Neutrophil (primary cell): ENCODE data around the gene C2orf15.
"Not testable (repeated sequence)": the region's sequence is repeated elsewhere in the genome, so short reads cannot be mapped to it uniquely, and the experiment has no call there.

Experiments used
- H3K27ac ChIP-seq: fragments of 200-600 bp; sonication (generic); 2 replicates; pipeline ENCODE4 v1.5.1; 2016; ENCODE audit warnings: mild to moderate bottlenecking, moderate library complexity
- H3K27me3 ChIP-seq: fragments of 200-600 bp; sonication (generic); 2 replicates; pipeline ENCODE4 v1.6.0; 2016; ENCODE audit warnings: mild to moderate bottlenecking
- H3K36me3 ChIP-seq: fragments of 200-600 bp; sonication (generic); 2 replicates; pipeline ENCODE4 v1.5.1; 2017
- H3K4me1 ChIP-seq, 2 experiments: fragments of 200-600 bp in 1 of 2; sonication (generic) in 1 of 2; 1 replicate in 1 of 2; 2 replicates in 1 of 2; pipeline versions ENCODE4 v1.5.1 to v1.6.1; 2013 to 2016; ENCODE audit warnings: low read depth in 1 of 2, low read length in 1 of 2, mild to moderate bottlenecking in 1 of 2, moderate library complexity in 1 of 2; ENCODE audit not compliant: control insufficient read depth in 1 of 2, insufficient read depth in 1 of 2
- H3K4me3 ChIP-seq, 2 experiments: fragments of 200-600 bp in 1 of 2; sonication (generic) in 1 of 2; 1 replicate in 1 of 2; 2 replicates in 1 of 2; pipeline ENCODE4 v1.5.1; 2013 to 2016; ENCODE audit warnings: low read depth in 1 of 2, low read length in 1 of 2, mild to moderate bottlenecking in 1 of 2, moderate library complexity in 1 of 2
- H3K9me3 ChIP-seq: fragments of 200-600 bp; sonication (generic); 2 replicates; pipeline ENCODE4 v1.5.1; 2016
- CTCF ChIP-seq: fragments of 200-600 bp; sonication (generic); IDR thresholded peaks from 2 replicates; pipeline ENCODE4 v1.5.1; 2016; ENCODE audit warnings: antibody characterized with exemption

Gene C2orf15

GRCh38 chr2:99111236-99111635, 30.3 kb upstream of the C2orf15 start:
- Histone ChIP-seq H3K27ac (no peak overlapping the region), H3K9me3 (no peaks in the 10 kb centered on the region), H3K36me3 (no peaks in the 10 kb centered on the region), H3K4me3 (no peak overlapping the region), H3K27me3 (no peaks in the 10 kb centered on the region), H3K4me1 (no peaks in the 10 kb centered on the region)
- TF ChIP-seq CTCF, result no peak

GRCh38 chr2:99111945-99112344, 29.6 kb upstream of the C2orf15 start:
- Histone ChIP-seq H3K4me3 (no peak overlapping the region), H3K27me3 (no peaks in the 10 kb centered on the region), H3K9me3 (no peaks in the 10 kb centered on the region), H3K36me3 (no peaks in the 10 kb centered on the region), H3K4me1 (no peaks in the 10 kb centered on the region), H3K27ac (no peak overlapping the region)
- TF ChIP-seq CTCF, result no peak

- Histone ChIP-seq H3K27ac (no peak overlapping the region), H3K36me3 (no peaks in the 10 kb centered on the region), H3K4me1 (no peaks in the 10 kb centered on the region), H3K4me3 (no peak overlapping the region), H3K9me3 (no peaks in the 10 kb centered on the region), H3K27me3 (no peaks in the 10 kb centered on the region)
- no peak for TF ChIP-seq CTCF
Observed at GRCh38 chr2:99112617-99113016, 28.9 kb upstream of the C2orf15 start.

- Histone ChIP-seq H3K27ac (no peak overlapping the region), H3K4me3 (no peak overlapping the region), H3K27me3 (no peaks in the 10 kb centered on the region), H3K9me3 (no peaks in the 10 kb centered on the region), H3K36me3 (peaks cover 4% of the 10 kb centered on the region), H3K4me1 (no peaks in the 10 kb centered on the region)
- TF ChIP-seq CTCF, result no peak
Observed at GRCh38 chr2:99127981-99128380, 13.5 kb upstream of the C2orf15 start.

GRCh38 chr2:99135044-99135556, 6.4 kb upstream of the C2orf15 start:
- not testable (repeated sequence) for H3K4me3 ChIP-seq, H3K9me3 ChIP-seq

GRCh38 chr2:99139003-99139402, 2.5 kb upstream of the C2orf15 start:
- no peak overlapping the region for H3K4me3 ChIP-seq
- peaks cover 15 to 28% of the 10 kb centered on the region in 2 experiments for H3K4me1 ChIP-seq
- no peaks in the 10 kb centered on the region for H3K36me3 ChIP-seq
- H3K27ac ChIP-seq, result no peak overlapping the region
- no peak for TF ChIP-seq CTCF
- H3K9me3 ChIP-seq, result no peaks in the 10 kb centered on the region
- H3K27me3 ChIP-seq, result peaks cover 11% of the 10 kb centered on the region

More at GRCh38 chr2:99135044-99135556, 6.4 kb upstream of the C2orf15 start:
- H3K36me3 ChIP-seq, H3K27me3 ChIP-seq, H3K27ac ChIP-seq, H3K4me1 ChIP-seq: not testable (repeated sequence)
